Lower lobe of right lung (tissue), 2 donors: Measurements from ENCODE around the gene PCSK5. TPM values are rescaled to one million over a fixed set of nuclear protein-coding genes. Genes with fewer than 3 reads are reported as not detected.

Experiments used
- ATAC-seq, 2 donors: fragments of 200-7000 bp; cut with Tn5 transposase; one replicate each; pipeline ENCODE4 v1.9.1; 2020 to 2022; ENCODE audit warnings: mild to moderate bottlenecking in 2 of 2, moderate library complexity in 2 of 2
- DNase-seq: peaks from one replicate; pipeline ENCODE4 v3.0.0-alpha.2; 2020
- H3K27ac ChIP-seq: fragments of 200-600 bp; one replicate; pipeline ENCODE4 v1.8.0; 2022
- H3K27me3 ChIP-seq: fragments of 200-600 bp; one replicate; pipeline ENCODE4 v1.8.0; 2022; ENCODE audit warnings: low read depth
- H3K36me3 ChIP-seq: fragments of 200-600 bp; one replicate; pipeline ENCODE4 v1.8.0; 2022; ENCODE audit warnings: mild to moderate bottlenecking
- H3K4me1 ChIP-seq: fragments of 200-600 bp; one replicate; pipeline ENCODE4 v1.8.0; 2022
- H3K4me3 ChIP-seq: fragments of 200-600 bp; one replicate; pipeline ENCODE4 v1.8.0; 2022; ENCODE audit warnings: mild to moderate bottlenecking
- H3K9me3 ChIP-seq: fragments of 200-600 bp; one replicate; pipeline ENCODE4 v1.8.0; 2022
- intact Hi-C: fragments of 100-400 bp; cut with DNase I; formaldehyde crosslinking; loops from one replicate; pipeline ENCODE4 v1.11.0; 2022
- total RNA-seq: library from RNA; stranded (reverse); fragmentation: NEBNext Ultra II Directional; extraction: Animal tissue kit (Norgen Biotek cat#: 25700); gene quantifications from one replicate; pipeline ENCODE4 v1.2.1, GENCODE V29; 2021
- TF ChIP-seq, protein P1 (sequence below): fragments of 200-600 bp; IDR thresholded peaks from one replicate; pipeline ENCODE4 v1.8.0; 2022; ENCODE audit warnings: antibody characterized with exemption, mild to moderate bottlenecking
- donor health status: DM: no; HTN: yes; CAD: no; lungs with severe emphysema.

The PCSK5 gene
- total RNA-seq, 1 donor from 2014 or later, result 18.1 TPM

- DNase-seq (no peak), ATAC-seq (no peak)
- Histone ChIP-seq H3K27me3 (no peaks in the 10 kb centered on the region), H3K4me3 (no peak overlapping the region), H3K4me1 (no peaks in the 10 kb centered on the region), H3K27ac (no peak overlapping the region), H3K9me3 (no peaks in the 10 kb centered on the region), H3K36me3 (no peaks in the 10 kb centered on the region)
- TF ChIP-seq, protein P1, sequence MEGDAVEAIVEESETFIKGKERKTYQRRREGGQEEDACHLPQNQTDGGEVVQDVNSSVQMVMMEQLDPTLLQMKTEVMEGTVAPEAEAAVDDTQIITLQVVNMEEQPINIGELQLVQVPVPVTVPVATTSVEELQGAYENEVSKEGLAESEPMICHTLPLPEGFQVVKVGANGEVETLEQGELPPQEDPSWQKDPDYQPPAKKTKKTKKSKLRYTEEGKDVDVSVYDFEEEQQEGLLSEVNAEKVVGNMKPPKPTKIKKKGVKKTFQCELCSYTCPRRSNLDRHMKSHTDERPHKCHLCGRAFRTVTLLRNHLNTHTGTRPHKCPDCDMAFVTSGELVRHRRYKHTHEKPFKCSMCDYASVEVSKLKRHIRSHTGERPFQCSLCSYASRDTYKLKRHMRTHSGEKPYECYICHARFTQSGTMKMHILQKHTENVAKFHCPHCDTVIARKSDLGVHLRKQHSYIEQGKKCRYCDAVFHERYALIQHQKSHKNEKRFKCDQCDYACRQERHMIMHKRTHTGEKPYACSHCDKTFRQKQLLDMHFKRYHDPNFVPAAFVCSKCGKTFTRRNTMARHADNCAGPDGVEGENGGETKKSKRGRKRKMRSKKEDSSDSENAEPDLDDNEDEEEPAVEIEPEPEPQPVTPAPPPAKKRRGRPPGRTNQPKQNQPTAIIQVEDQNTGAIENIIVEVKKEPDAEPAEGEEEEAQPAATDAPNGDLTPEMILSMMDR, result no peak
- intact Hi-C loops, result no loop called here
Observed at GRCh38 chr9:75876999-75877640, 13.4 kb upstream of the PCSK5 start.

DNA sequence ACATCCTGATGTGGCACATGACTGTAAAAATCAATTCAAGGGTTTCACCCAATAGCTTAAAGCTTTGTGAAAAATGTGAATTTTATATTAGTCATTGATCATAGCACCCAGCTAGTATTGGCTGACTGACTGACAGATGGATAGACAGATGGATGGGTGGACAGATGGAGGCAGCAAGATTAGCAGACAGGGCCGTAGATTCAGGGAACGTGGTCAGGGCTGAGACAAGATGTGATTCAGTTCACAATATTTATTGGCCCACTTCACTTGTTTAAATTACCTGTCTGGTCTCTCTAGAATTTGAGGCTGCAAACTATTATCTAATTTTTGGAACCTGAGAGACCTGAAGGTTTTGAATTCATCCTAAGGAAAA, 12.0 kb upstream of the PCSK5 start:
- H3K36me3 ChIP-seq, result no peaks in the 10 kb centered on the region

GRCh38 chr9:75880618-75881017, 9.9 kb upstream of the PCSK5 start:
- no peak overlapping the region for H3K27ac ChIP-seq
- ATAC-seq, result no peak

More for the DNA sequence above, 12.0 kb upstream of the PCSK5 start:
- Histone ChIP-seq H3K27ac (no peak overlapping the region), H3K27me3 (no peaks in the 10 kb centered on the region), H3K4me3 (no peak overlapping the region), H3K4me1 (no peaks in the 10 kb centered on the region), H3K9me3 (no peaks in the 10 kb centered on the region)
- TF ChIP-seq, protein P1, result no peak
- intact Hi-C loops, result no loop called here
- ATAC-seq, result no peak
- DNase-seq, result no peak

GRCh38 chr9:75881761-75882160, 8.7 kb upstream of the PCSK5 start:
- TF ChIP-seq, protein P1, result no peak

More at GRCh38 chr9:75880618-75881017, 9.9 kb upstream of the PCSK5 start:
- Histone ChIP-seq H3K9me3 (no peaks in the 10 kb centered on the region), H3K27me3 (no peaks in the 10 kb centered on the region), H3K4me3 (no peak overlapping the region), H3K4me1 (no peaks in the 10 kb centered on the region), H3K36me3 (no peaks in the 10 kb centered on the region)
- intact Hi-C loops, result no loop called here
- TF ChIP-seq, protein P1, result no peak
- DNase-seq, result no peak

GRCh38 chr9:75885652-75886051, 4.8 kb upstream of the PCSK5 start:
- H3K36me3 ChIP-seq, result no peaks in the 10 kb centered on the region
- intact Hi-C loops, result no loop called here
- DNase-seq, result no peak
- H3K4me1 ChIP-seq, result peaks cover 7% of the 10 kb centered on the region
- no peak overlapping the region for H3K4me3 ChIP-seq
- H3K9me3 ChIP-seq, result no peaks in the 10 kb centered on the region
- TF ChIP-seq, protein P1, result no peak
- no peak for ATAC-seq
- no peaks in the 10 kb centered on the region for H3K27me3 ChIP-seq
- H3K27ac ChIP-seq, result no peak overlapping the region

More at GRCh38 chr9:75881761-75882160, 8.7 kb upstream of the PCSK5 start:
- DNase-seq (no peak), ATAC-seq (no peak)
- no peaks in the 10 kb centered on the region for H3K36me3 ChIP-seq
- H3K27ac ChIP-seq, result no peak overlapping the region
- H3K9me3 ChIP-seq, result no peaks in the 10 kb centered on the region
- H3K4me3 ChIP-seq, result no peak overlapping the region
- intact Hi-C loops, result no loop called here
- no peaks in the 10 kb centered on the region for H3K27me3 ChIP-seq
- H3K4me1 ChIP-seq, result no peaks in the 10 kb centered on the region
